Uterus (tissue), 4 donors: ENCODE measurements around the gene ZDHHC18. TPM values are rescaled to one million over a fixed set of nuclear protein-coding genes. Genes with fewer than 3 reads are reported as not detected.

Experiments
- DNase-seq, 2 donors: peaks; one replicate each; pipeline ENCODE4 v3.0.0-alpha.2; 2019 to 2020
- H3K27ac ChIP-seq, 2 donors: fragments of 200-600 bp; sonication (generic); 1 replicate in 1 of 2; 2 replicates in 1 of 2; pipeline ENCODE4 v1.5.1; 2016 to 2018
- H3K27me3 ChIP-seq, 2 donors: fragments of 200-600 bp; sonication (generic); one replicate each; pipeline ENCODE4 v1.5.1; 2018 to 2019; ENCODE audit warnings: control low read depth in 1 of 2
- H3K36me3 ChIP-seq, 2 donors: fragments of 200-600 bp; sonication (generic); one replicate each; pipeline ENCODE4 v1.5.1; 2019; ENCODE audit warnings: control low read depth in 1 of 2
- H3K4me1 ChIP-seq, 2 donors: fragments of 200-600 bp; sonication (generic); one replicate each; pipeline ENCODE4 v1.5.1; 2018 to 2019; ENCODE audit warnings: control low read depth in 1 of 2
- H3K4me3 ChIP-seq, 2 donors: fragments of 200-600 bp; sonication (generic); 1 replicate in 1 of 2; 2 replicates in 1 of 2; pipeline ENCODE4 v1.5.1; 2018 to 2019; ENCODE audit warnings: mild to moderate bottlenecking in 1 of 2
- H3K9me3 ChIP-seq, 2 donors: fragments of 200-600 bp; sonication (generic); one replicate each; pipeline ENCODE4 v1.5.1; 2019; ENCODE audit warnings: control low read depth in 1 of 2
- CTCF ChIP-seq, 4 experiments: fragments of 200-600 bp in 2 of 4; fragments of 450-650 bp in 2 of 4; sonication (generic) in 2 of 4; IDR thresholded peaks; one replicate each; pipeline ENCODE4 v1.5.1; 2016 to 2019; ENCODE audit warnings: antibody characterized with exemption in 4 of 4, mild to moderate bottlenecking in 2 of 4, moderate library complexity in 1 of 4
- POLR2A ChIP-seq, 2 donors: fragments of 450-650 bp; IDR thresholded peaks; one replicate each; pipeline ENCODE4 v1.6.1; 2016; ENCODE audit warnings: antibody characterized with exemption in 2 of 2, mild to moderate bottlenecking in 1 of 2, moderate library complexity in 1 of 2
- intact Hi-C: fragments of 100-400 bp; cut with DNase I; formaldehyde crosslinking; loops from one replicate; pipeline ENCODE4 v1.15.1; 2023; ENCODE audit warnings: low total_unique reads
- total RNA-seq, 4 donors: library from RNA; depleted of rRNA in 3 of 4; stranded (reverse); fragments of >200 nt in 3 of 4; gene quantifications; one replicate each; pipeline versions ENCODE4 v1.1.0 to v1.2.4, GENCODE V29; 2014 to 2023
- donor health status: DM: yes; HTN: yes; CAD: no.

ZDHHC18 gene
- total RNA-seq, 4 donors from 2014 or later = 1.2 to 19.8 (median 8.0) TPM

- no peak for DNase-seq
- Histone ChIP-seq H3K27ac (no peak overlapping the region), H3K4me3 (no peak overlapping the region), H3K4me1 (peaks cover 0 to 6% of the 10 kb centered on the region in 2 donors), H3K27me3 (no peaks in the 10 kb centered on the region), H3K36me3 (no peaks in the 10 kb centered on the region), H3K9me3 (no peaks in the 10 kb centered on the region)
- TF ChIP-seq POLR2A (IDR thresholded peaks at IDR 0.05) (no peak), CTCF (IDR thresholded peaks at IDR 0.05) (no peak)
- intact Hi-C loops = no loop called here
Observed at GRCh38 chr1:26791148-26791547, 35.3 kb upstream of the ZDHHC18 start.

GRCh38 chr1:26791626-26792025 is 34.9 kb upstream of the ZDHHC18 start:
- H3K4me3 ChIP-seq = no peak overlapping the region
- no peak for TF ChIP-seq CTCF (IDR thresholded peaks at IDR 0.05)
- TF ChIP-seq POLR2A (IDR thresholded peaks at IDR 0.05) = no peak
- H3K4me1 ChIP-seq = peaks cover 0 to 1% of the 10 kb centered on the region in 2 donors
- intact Hi-C loops = no loop called here
- H3K27me3 ChIP-seq = no peaks in the 10 kb centered on the region
- H3K36me3 ChIP-seq = no peaks in the 10 kb centered on the region
- no peak overlapping the region for H3K27ac ChIP-seq
- no peak for DNase-seq
- H3K9me3 ChIP-seq = no peaks in the 10 kb centered on the region

DNA sequence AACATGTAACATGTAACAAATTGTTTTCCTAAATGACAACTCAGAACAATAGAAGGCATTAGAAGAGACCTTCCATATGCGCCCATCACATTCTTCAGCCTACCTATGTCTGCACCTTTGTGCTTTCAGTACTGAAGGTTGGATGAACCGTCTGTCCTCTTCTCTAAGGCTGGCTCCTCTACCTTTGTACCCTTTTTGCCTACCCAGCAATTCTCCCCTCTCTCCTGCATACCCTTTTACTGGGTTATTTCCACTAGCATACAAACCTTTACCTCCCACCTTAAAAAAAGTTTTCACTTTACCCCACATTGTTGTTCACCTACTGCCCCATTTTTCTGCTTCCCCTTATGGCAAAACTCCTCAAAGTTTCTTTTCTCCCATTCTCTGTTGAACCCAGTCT is 33.6 kb upstream of the ZDHHC18 start:
- intact Hi-C loops = no loop called here
- H3K36me3 ChIP-seq = no peaks in the 10 kb centered on the region

DNA sequence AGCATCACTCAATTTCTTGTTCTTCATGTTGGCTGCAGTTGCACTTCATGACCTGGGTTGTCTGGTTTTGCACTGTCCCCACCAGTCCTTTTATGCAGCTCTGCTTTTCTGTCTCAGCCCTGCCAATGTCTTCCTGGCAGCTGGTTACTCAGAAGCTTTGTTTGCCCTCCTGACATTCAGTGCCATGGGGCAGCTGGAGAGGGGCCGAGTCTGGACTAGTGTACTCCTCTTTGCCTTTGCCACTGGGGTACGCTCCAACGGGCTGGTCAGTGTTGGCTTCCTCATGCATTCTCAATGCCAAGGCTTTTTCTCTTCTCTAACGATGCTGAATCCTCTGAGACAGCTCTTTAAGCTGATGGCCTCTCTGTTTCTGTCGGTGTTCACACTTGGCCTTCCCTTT is 32.1 kb upstream of the ZDHHC18 start:
- no peaks in the 10 kb centered on the region for H3K27me3 ChIP-seq
- TF ChIP-seq CTCF (IDR thresholded peaks at IDR 0.05) (no peak), POLR2A (IDR thresholded peaks at IDR 0.05) (no peak)
- H3K27ac ChIP-seq = no peak overlapping the region
- H3K36me3 ChIP-seq = no peaks in the 10 kb centered on the region
- H3K9me3 ChIP-seq = no peaks in the 10 kb centered on the region
- H3K4me1 ChIP-seq = peaks cover 0 to 4% of the 10 kb centered on the region in 2 donors
- DNase-seq = no peak
- H3K4me3 ChIP-seq = no peak overlapping the region
- intact Hi-C loops = no loop called here

More for the DNA sequence above, 33.6 kb upstream of the ZDHHC18 start:
- no peak for TF ChIP-seq CTCF (IDR thresholded peaks at IDR 0.05)
- TF ChIP-seq POLR2A (IDR thresholded peaks at IDR 0.05) = no peak
- Histone ChIP-seq H3K4me1 (no peaks in the 10 kb centered on the region), H3K27ac (no peak overlapping the region), H3K4me3 (no peak overlapping the region), H3K27me3 (no peaks in the 10 kb centered on the region), H3K9me3 (no peaks in the 10 kb centered on the region)
- DNase-seq = no peak

- no peak for DNase-seq
- no peak for TF ChIP-seq POLR2A (IDR thresholded peaks at IDR 0.05)
- no peak for TF ChIP-seq CTCF (IDR thresholded peaks at IDR 0.05)
- H3K9me3 ChIP-seq = no peaks in the 10 kb centered on the region
- no peak overlapping the region for H3K27ac ChIP-seq
- no peak overlapping the region for H3K4me3 ChIP-seq
- peaks cover 0 to 4% of the 10 kb centered on the region in 2 donors for H3K4me1 ChIP-seq
- H3K36me3 ChIP-seq = no peaks in the 10 kb centered on the region
- H3K27me3 ChIP-seq = no peaks in the 10 kb centered on the region
- intact Hi-C loops = no loop called here
Observed at GRCh38 chr1:26797627-26798026, 28.9 kb upstream of the ZDHHC18 start.
